GM21619 (cell line): ENCODE results near the gene LCE1A.
A peak's percentile ranks its signal among the peaks of the same experiment; 100 is the strongest.

Source experiments
- ATAC-seq: cut with Tn5 transposase; IDR thresholded peaks from one replicate; pipeline ENCODE4 v1.9.1; 2021; ENCODE audit not compliant: unreplicated experiment

Gene LCE1A

GRCh38 chr1:152869808-152870419, 42.6 kb downstream of the LCE1A start:
- ATAC-seq: peak; percentile 66

- no peak for ATAC-seq
Observed at GRCh38 chr1:152870831-152871730, 43.8 kb downstream of the LCE1A start.

GRCh38 chr1:152871731-152872126, 44.5 kb downstream of the LCE1A start:
- no peak for ATAC-seq

GRCh38 chr1:152873495-152873894, 46.2 kb downstream of the LCE1A start:
- no peak for ATAC-seq

GRCh38 chr1:152876827-152877226, 49.6 kb downstream of the LCE1A start:
- no peak for ATAC-seq
